WTC11 (cell line): ENCODE results near the gene CASP3. TPM values are rescaled to one million over a fixed set of nuclear protein-coding genes. Genes with fewer than 3 reads are reported as not detected.
"Not testable (repeated sequence)": the region's sequence is repeated elsewhere in the genome, so short reads cannot be mapped to it uniquely, and the experiment has no call there.

Source experiments
- ATAC-seq: fragments of 200-7000 bp; cut with Tn5 transposase; 2 replicates; pipeline ENCODE4 v1.10.0; 2021; ENCODE audit warnings: mild to moderate bottlenecking, moderate library complexity
- CTCF ChIA-PET: fragments of 300-600 bp; sonication (Branson Sonifier 250); formaldehyde crosslinking; loops from one replicate; lab custom pipeline; 2021; ENCODE audit warnings: antibody characterized with exemption; lab: Charles Lee
- POLR2A ChIA-PET: fragments of 350-600 bp; sonication (Branson Sonifier 250); formaldehyde crosslinking; loops from one replicate; lab custom pipeline; 2021; ENCODE audit warnings: antibody characterized with exemption; lab: Charles Lee
- DNase-seq: peaks from one replicate; pipeline ENCODE4 v3.0.0; 2021; ENCODE audit warnings: low spot score
- H3K27ac Mint-ChIP-seq: 2 replicates; pipeline ENCODE4 v1.8.0; 2021; ENCODE audit warnings: mixed read lengths
- H3K27me3 Mint-ChIP-seq: 2 replicates; pipeline ENCODE4 v1.8.0; 2021; ENCODE audit warnings: low read depth, mild to moderate bottlenecking, moderate library complexity, mixed read lengths
- H3K36me3 Mint-ChIP-seq: 2 replicates; pipeline ENCODE4 v1.8.0; 2021; ENCODE audit warnings: mixed read lengths
- H3K4me1 Mint-ChIP-seq: 2 replicates; pipeline ENCODE4 v1.8.0; 2022; ENCODE audit warnings: mixed read lengths
- H3K4me3 Mint-ChIP-seq: 2 replicates; pipeline ENCODE4 v1.8.0; 2021; ENCODE audit warnings: mild to moderate bottlenecking, moderate library complexity, mixed read lengths
- H3K9me3 Mint-ChIP-seq: 2 replicates; pipeline ENCODE4 v1.8.0; 2021; ENCODE audit warnings: mixed read lengths
- ATF1 ChIP-seq: sonication (generic); formaldehyde crosslinking; IDR thresholded peaks from 2 replicates; pipeline ENCODE4 v1.8.1; 2023; ENCODE audit warnings: mild to moderate bottlenecking, moderate library complexity, missing genetic modification reagents
- ESRRA ChIP-seq: sonication (generic); formaldehyde crosslinking; IDR thresholded peaks from 2 replicates; pipeline ENCODE4 v1.8.1; 2022; ENCODE audit warnings: mild to moderate bottlenecking, missing genetic modification reagents, borderline replicate concordance
- FOXJ3 ChIP-seq: sonication (generic); formaldehyde crosslinking; IDR thresholded peaks from 2 replicates; pipeline ENCODE4 v1.9.0; 2021; ENCODE audit warnings: missing genetic modification reagents, mild to moderate bottlenecking, borderline replicate concordance
- FOXP4 ChIP-seq: sonication (generic); formaldehyde crosslinking; IDR thresholded peaks from 2 replicates; pipeline ENCODE4 v1.8.0; 2022; ENCODE audit warnings: mild to moderate bottlenecking, missing genetic modification reagents
- IRF2 ChIP-seq: sonication (generic); formaldehyde crosslinking; IDR thresholded peaks from 2 replicates; pipeline ENCODE4 v1.8.0; 2022; ENCODE audit warnings: low read depth, missing genetic modification reagents, borderline replicate concordance
- JUN ChIP-seq: sonication (generic); formaldehyde crosslinking; IDR thresholded peaks from 2 replicates; pipeline ENCODE4 v1.8.0; 2023; ENCODE audit warnings: mild to moderate bottlenecking, missing genetic modification reagents
- MAX ChIP-seq: sonication (generic); formaldehyde crosslinking; IDR thresholded peaks from 2 replicates; pipeline ENCODE4 v1.8.0; 2022; ENCODE audit warnings: mild to moderate bottlenecking, missing genetic modification reagents
- MLX ChIP-seq: sonication (generic); formaldehyde crosslinking; IDR thresholded peaks from 2 replicates; pipeline ENCODE4 v1.8.1; 2023; ENCODE audit warnings: mild to moderate bottlenecking, missing genetic modification reagents, moderate library complexity
- NR1H2 ChIP-seq: sonication (generic); formaldehyde crosslinking; IDR thresholded peaks from 2 replicates; pipeline ENCODE4 v1.9.0; 2021; ENCODE audit warnings: mild to moderate bottlenecking, moderate library complexity, missing genetic modification reagents
- OVOL2 ChIP-seq: fragments of 250-450 bp; sonication (Bioruptor Pico); IDR thresholded peaks from 2 replicates; pipeline ENCODE4 v1.9.0; 2021; ENCODE audit warnings: mild to moderate bottlenecking, borderline replicate concordance
- RORB ChIP-seq: fragments of 250-450 bp; sonication (Bioruptor Pico); IDR thresholded peaks from 2 replicates; pipeline ENCODE4 v1.9.0; 2021; ENCODE audit warnings: mild to moderate bottlenecking
- STAT6 ChIP-seq: sonication (generic); formaldehyde crosslinking; conservative IDR thresholded peaks from 2 replicates; pipeline ENCODE4 v1.8.1; 2023; ENCODE audit warnings: mild to moderate bottlenecking, low read depth, missing genetic modification reagents, moderate library complexity
- TCF7 ChIP-seq: sonication (generic); formaldehyde crosslinking; IDR thresholded peaks from 2 replicates; pipeline ENCODE4 v1.8.0; 2022; ENCODE audit warnings: mild to moderate bottlenecking, low read depth, missing genetic modification reagents, moderate library complexity
- ZNF219 ChIP-seq: sonication (generic); formaldehyde crosslinking; IDR thresholded peaks from 2 replicates; pipeline ENCODE4 v1.8.0; 2023; ENCODE audit warnings: missing genetic modification reagents, mild to moderate bottlenecking, borderline replicate concordance
- ZNF232 ChIP-seq: sonication (generic); formaldehyde crosslinking; IDR thresholded peaks from 2 replicates; pipeline ENCODE4 v1.8.0; 2022; ENCODE audit warnings: mild to moderate bottlenecking, missing genetic modification reagents
- ZNF396 ChIP-seq: fragments of 250-450 bp; sonication (Bioruptor Pico); IDR thresholded peaks from 2 replicates; pipeline ENCODE4 v1.8.0; 2021; ENCODE audit warnings: mild to moderate bottlenecking, moderate library complexity, borderline replicate concordance
- ZNF416 ChIP-seq: fragments of 250-450 bp; sonication (Bioruptor Pico); IDR thresholded peaks from 2 replicates; pipeline ENCODE4 v1.9.0; 2021; ENCODE audit warnings: mild to moderate bottlenecking, inconsistent platforms
- ZNF425 ChIP-seq: fragments of 250-450 bp; sonication (Bioruptor Pico); conservative IDR thresholded peaks from 2 replicates; pipeline ENCODE4 v1.9.0; 2021; ENCODE audit warnings: mild to moderate bottlenecking
- ZSCAN18 ChIP-seq: fragments of 250-450 bp; sonication (Bioruptor Pico); IDR thresholded peaks from 2 replicates; pipeline ENCODE4 v2.1.2; 2022; ENCODE audit warnings: mild to moderate bottlenecking, moderate library complexity
- total RNA-seq: library from RNA; stranded (reverse); gene quantifications from 3 replicates; pipeline ENCODE4 v1.2.3, GENCODE V29; 2021

CASP3 gene
- total RNA-seq, 1 experiment from 2014 or later = 78.9 TPM

- Mint-ChIP-seq H3K27me3 (no peaks in the 10 kb centered on the region), H3K36me3 (no peaks in the 10 kb centered on the region)
- CTCF ChIA-PET = no interaction called here
Measured at GRCh38 chr4:184593461-184593860, 55.8 kb downstream of the CASP3 start.

GRCh38 chr4:184591747-184592270 is 57.4 kb downstream of the CASP3 start:
- H3K27me3 Mint-ChIP-seq, H3K9me3 Mint-ChIP-seq, H3K36me3 Mint-ChIP-seq, H3K4me3 Mint-ChIP-seq, CTCF ChIA-PET, H3K4me1 Mint-ChIP-seq, POLR2A ChIA-PET, ATAC-seq, H3K27ac Mint-ChIP-seq, DNase-seq: not testable (repeated sequence)

More at GRCh38 chr4:184593461-184593860, 55.8 kb downstream of the CASP3 start:
- DNase-seq (no peak), ATAC-seq (no peak)
- POLR2A ChIA-PET = no interaction called here
- H3K4me3 Mint-ChIP-seq = no peak overlapping the region
- TF ChIP-seq FOXJ3 (CRISPR knock-in tag) (no peak), NR1H2 (CRISPR knock-in tag) (no peak), ZNF416 (no peak), ATF1 (CRISPR knock-in tag) (no peak), OVOL2 (CRISPR knock-in tag) (no peak), ZNF219 (CRISPR knock-in tag) (no peak), JUN (CRISPR knock-in tag) (no peak), ZNF396 (CRISPR knock-in tag) (no peak), FOXP4 (CRISPR knock-in tag) (no peak), ESRRA (CRISPR knock-in tag) (no peak)
- H3K9me3 Mint-ChIP-seq = peaks cover 5% of the 10 kb centered on the region; the same call in 1 of the 2 replicates
- no peaks in the 10 kb centered on the region for H3K4me1 Mint-ChIP-seq
- no peak overlapping the region for H3K27ac Mint-ChIP-seq

GRCh38 chr4:184591070-184591677 is 58.1 kb downstream of the CASP3 start:
- H3K4me3 Mint-ChIP-seq = no peak overlapping the region
- H3K27me3 Mint-ChIP-seq = no peaks in the 10 kb centered on the region
- H3K4me1 Mint-ChIP-seq = peaks cover 5% of the 10 kb centered on the region; the same call in 1 of the 2 replicates
- no peaks in the 10 kb centered on the region for H3K36me3 Mint-ChIP-seq
- CTCF ChIA-PET = no interaction called here
- DNase-seq (no peak), ATAC-seq (no peak)
- H3K9me3 Mint-ChIP-seq = peaks cover 5% of the 10 kb centered on the region; the same call in 1 of the 2 replicates
- H3K27ac Mint-ChIP-seq = no peak overlapping the region
- POLR2A ChIA-PET = no interaction called here
- TF ChIP-seq ZSCAN18 (CRISPR knock-in tag) = no peak
- no peak for TF ChIP-seq FOXP4 (CRISPR knock-in tag)
- no peak for TF ChIP-seq IRF2 (CRISPR knock-in tag)
- no peak for TF ChIP-seq MAX (CRISPR knock-in tag)
- TF ChIP-seq ZNF232 (CRISPR knock-in tag) = no peak
- no peak for TF ChIP-seq OVOL2 (CRISPR knock-in tag)
- TF ChIP-seq MLX (CRISPR knock-in tag) = no peak
- TF ChIP-seq TCF7 (CRISPR knock-in tag) = no peak
- TF ChIP-seq STAT6 (CRISPR knock-in tag) = no peak
- TF ChIP-seq RORB (CRISPR knock-in tag) = no peak
- no peak for TF ChIP-seq ZNF425
